WTC11 (cell line): ENCODE data around the gene LMO2.

ENCODE experiments used
- CREM ChIP-seq: sonication (generic); formaldehyde crosslinking; IDR thresholded peaks from 2 replicates; pipeline ENCODE4 v1.8.1; 2022; ENCODE audit warnings: mild to moderate bottlenecking, missing genetic modification reagents, moderate library complexity
- CTCF ChIP-seq: fragments of 200-600 bp; IDR thresholded peaks from 2 replicates; pipeline ENCODE4 v1.8.0; 2022; ENCODE audit warnings: antibody characterized with exemption
- ELF4 ChIP-seq: sonication (generic); formaldehyde crosslinking; IDR thresholded peaks from 2 replicates; pipeline ENCODE4 v1.8.1; 2022; ENCODE audit warnings: low read depth, mild to moderate bottlenecking, moderate library complexity, missing genetic modification reagents
- MAX ChIP-seq: sonication (generic); formaldehyde crosslinking; IDR thresholded peaks from 2 replicates; pipeline ENCODE4 v1.8.0; 2022; ENCODE audit warnings: mild to moderate bottlenecking, missing genetic modification reagents
- USF2 ChIP-seq: sonication (generic); formaldehyde crosslinking; IDR thresholded peaks from 2 replicates; pipeline ENCODE4 v1.8.1; 2023; ENCODE audit warnings: mild to moderate bottlenecking, missing genetic modification reagents, moderate library complexity
- TF ChIP-seq, protein P1 (sequence below): sonication (generic); formaldehyde crosslinking; IDR thresholded peaks from 2 replicates; pipeline ENCODE4 v1.8.1; 2022; ENCODE audit warnings: low read depth, missing genetic modification reagents, borderline replicate concordance

GRCh38 chr11:33887886-33888285 is 4.0 kb downstream of the LMO2 start:
- TF ChIP-seq ELF4 (no peak), CTCF (no peak), MAX (no peak), CREM (no peak), USF2 (CRISPR knock-in tag) (no peak)
- TF ChIP-seq, protein P1, sequence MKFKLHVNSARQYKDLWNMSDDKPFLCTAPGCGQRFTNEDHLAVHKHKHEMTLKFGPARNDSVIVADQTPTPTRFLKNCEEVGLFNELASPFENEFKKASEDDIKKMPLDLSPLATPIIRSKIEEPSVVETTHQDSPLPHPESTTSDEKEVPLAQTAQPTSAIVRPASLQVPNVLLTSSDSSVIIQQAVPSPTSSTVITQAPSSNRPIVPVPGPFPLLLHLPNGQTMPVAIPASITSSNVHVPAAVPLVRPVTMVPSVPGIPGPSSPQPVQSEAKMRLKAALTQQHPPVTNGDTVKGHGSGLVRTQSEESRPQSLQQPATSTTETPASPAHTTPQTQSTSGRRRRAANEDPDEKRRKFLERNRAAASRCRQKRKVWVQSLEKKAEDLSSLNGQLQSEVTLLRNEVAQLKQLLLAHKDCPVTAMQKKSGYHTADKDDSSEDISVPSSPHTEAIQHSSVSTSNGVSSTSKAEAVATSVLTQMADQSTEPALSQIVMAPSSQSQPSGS (CRISPR knock-in tag) = no peak
